HepG2 (cell line): ENCODE results near the gene DRAP1. TPM values are rescaled to one million over a fixed set of nuclear protein-coding genes. Genes with fewer than 3 reads are reported as not detected.

ENCODE experiments used
- ESRRA ChIP-seq: sonication (generic); formaldehyde crosslinking; IDR thresholded peaks from 2 replicates; pipeline ENCODE4 v1.5.1; 2020; ENCODE audit warnings: mild to moderate bottlenecking, low read depth, missing genetic modification reagents
- FOSL1 ChIP-seq: sonication (generic); formaldehyde crosslinking; IDR thresholded peaks from 2 replicates; pipeline ENCODE4 v1.9.0; 2021; ENCODE audit warnings: missing genetic modification reagents, borderline replicate concordance
- HCFC1 ChIP-seq: fragments of 150-350 bp; IDR thresholded peaks from 2 replicates; pipeline ENCODE4 v1.6.1; 2014; ENCODE audit warnings: low read depth, low read length
- HNF4A ChIP-seq: sonication (generic); formaldehyde crosslinking; IDR thresholded peaks from 2 replicates; pipeline ENCODE4 v1.4.0; 2020; ENCODE audit warnings: missing genetic modification reagents
- JDP2 ChIP-seq: sonication (generic); formaldehyde crosslinking; IDR thresholded peaks from 2 replicates; pipeline ENCODE4 v1.8.1; 2022; ENCODE audit warnings: missing genetic modification reagents, borderline replicate concordance
- MAFK ChIP-seq, 2 experiments: IDR thresholded peaks in 1 of 2; conservative IDR thresholded peaks in 1 of 2; 2 replicates each; pipeline ENCODE4 v1.6.1; 2011; ENCODE audit warnings: improper control_type of control experiment in 2 of 2, low read length in 2 of 2
- MED8 ChIP-seq: sonication (generic); formaldehyde crosslinking; IDR thresholded peaks from 2 replicates; pipeline ENCODE4 v1.8.1; 2023; ENCODE audit warnings: mild to moderate bottlenecking, missing genetic modification reagents; ENCODE audit not compliant: insufficient replicate concordance
- PCBP1 ChIP-seq: fragments of 200-400 bp; formaldehyde crosslinking; IDR thresholded peaks from 2 replicates; pipeline ENCODE4 v1.6.1; 2017; ENCODE audit warnings: mild to moderate bottlenecking, low read depth, low read length, borderline replicate concordance
- PRMT3 ChIP-seq: sonication (generic); formaldehyde crosslinking; IDR thresholded peaks from 2 replicates; pipeline ENCODE4 v1.8.1; 2022; ENCODE audit warnings: low read depth, mild to moderate bottlenecking, moderate library complexity, missing genetic modification reagents, borderline replicate concordance
- RAD21 ChIP-seq: fragments of 450-650 bp; formaldehyde crosslinking; IDR thresholded peaks from 2 replicates; pipeline ENCODE4 v1.5.0; 2020; ENCODE audit warnings: mild to moderate bottlenecking
- SCMH1 ChIP-seq: sonication (generic); formaldehyde crosslinking; IDR thresholded peaks from 2 replicates; pipeline ENCODE4 v1.9.0; 2021; ENCODE audit warnings: missing genetic modification reagents, mild to moderate bottlenecking, borderline replicate concordance
- SMAD1 ChIP-seq: sonication (generic); formaldehyde crosslinking; IDR thresholded peaks from 2 replicates; pipeline ENCODE4 v1.4.0; 2020; ENCODE audit warnings: missing genetic modification reagents, low read depth, mild to moderate bottlenecking, borderline replicate concordance
- SOX5 ChIP-seq: IDR thresholded peaks from 2 replicates; pipeline ENCODE4 v1.6.1; 2016; ENCODE audit warnings: borderline replicate concordance
- SP2 ChIP-seq: sonication (generic); formaldehyde crosslinking; IDR thresholded peaks from 2 replicates; pipeline ENCODE4 v1.5.1; 2020; ENCODE audit warnings: mild to moderate bottlenecking, missing genetic modification reagents
- STAG1 ChIP-seq: sonication (generic); formaldehyde crosslinking; IDR thresholded peaks from 2 replicates; pipeline ENCODE4 v1.4.0; 2020; ENCODE audit warnings: missing genetic modification reagents
- ZBTB42 ChIP-seq: sonication (generic); formaldehyde crosslinking; IDR thresholded peaks from 2 replicates; pipeline ENCODE4 v1.5.0; 2020; ENCODE audit warnings: mild to moderate bottlenecking, missing genetic modification reagents
- ZKSCAN5 ChIP-seq: sonication (generic); formaldehyde crosslinking; IDR thresholded peaks from 2 replicates; pipeline ENCODE4 v1.5.1; 2020; ENCODE audit warnings: mild to moderate bottlenecking, missing genetic modification reagents
- ZNF207 ChIP-seq: fragments of 450-650 bp; IDR thresholded peaks from 2 replicates; pipeline ENCODE4 v1.6.1; 2016; ENCODE audit warnings: antibody characterized with exemption, borderline replicate concordance
- ZNF3 ChIP-seq: IDR thresholded peaks from 2 replicates; pipeline ENCODE4 v1.7.0; 2017; ENCODE audit warnings: inconsistent platforms
- ZNF503 ChIP-seq: sonication (generic); formaldehyde crosslinking; IDR thresholded peaks from 2 replicates; pipeline ENCODE4 v1.4.0; 2020; ENCODE audit warnings: missing genetic modification reagents
- ZNF562 ChIP-seq: sonication (generic); formaldehyde crosslinking; IDR thresholded peaks from 2 replicates; pipeline ENCODE4 v1.8.0; 2022; ENCODE audit warnings: missing genetic modification reagents, borderline replicate concordance
- ZNF569 ChIP-seq: sonication (generic); formaldehyde crosslinking; IDR thresholded peaks from 2 replicates; pipeline ENCODE4 v1.5.0; 2020; ENCODE audit warnings: mild to moderate bottlenecking, missing genetic modification reagents, moderate library complexity, borderline replicate concordance
- ZSCAN20 ChIP-seq: sonication (generic); formaldehyde crosslinking; IDR thresholded peaks from 2 replicates; pipeline ENCODE4 v1.4.0; 2020; ENCODE audit warnings: missing genetic modification reagents, mild to moderate bottlenecking, borderline replicate concordance
- ZSCAN31 ChIP-seq: sonication (generic); formaldehyde crosslinking; IDR thresholded peaks from 2 replicates; pipeline ENCODE4 v1.5.0; 2020; ENCODE audit warnings: low read depth, mild to moderate bottlenecking, missing genetic modification reagents
- polyA plus RNA-seq, 8 experiments: library from polyadenylated mRNA; depleted of rRNA in 3 of 8; stranded (reverse) in 7 of 8; unstranded in 1 of 8; fragments of >200 nt; fragmentation: Illumina TruSeq in 4 of 8; extraction: Trizol in 4 of 8; gene quantifications; 2 replicates each; pipeline versions ENCODE4 v1.2.1 to v1.2.3, GENCODE V29; 2011 to 2016; ENCODE audit warnings: low read depth in 4 of 8, missing spikeins in 1 of 8, mixed read lengths in 1 of 8; ENCODE audit not compliant: insufficient read depth in 1 of 8
- total RNA-seq, 5 experiments: library from RNA; depleted of rRNA; stranded (reverse); fragments of >200 nt; fragmentation: Illumina TruSeq; extraction: Trizol; gene quantifications; 2 replicates each; pipeline ENCODE4 v1.2.3, GENCODE V29; 2016; ENCODE audit warnings: low read depth in 1 of 5
- TF ChIP-seq, protein P1 (sequence below): sonication (generic); formaldehyde crosslinking; IDR thresholded peaks from 2 replicates; pipeline ENCODE4 v1.8.0; 2022; ENCODE audit warnings: missing genetic modification reagents, low read depth, mild to moderate bottlenecking, borderline replicate concordance
- TF ChIP-seq, protein P2 (sequence below): fragments of 450-650 bp; IDR thresholded peaks from 2 replicates; pipeline ENCODE4 v1.6.1; 2016

The DRAP1 gene
- total and polyA plus RNA-seq, 2 of the 13 experiments (the other 11 are each of a cell fraction or from before 2014, with no cell fraction given): 46.8 to 52.3 TPM

DNA sequence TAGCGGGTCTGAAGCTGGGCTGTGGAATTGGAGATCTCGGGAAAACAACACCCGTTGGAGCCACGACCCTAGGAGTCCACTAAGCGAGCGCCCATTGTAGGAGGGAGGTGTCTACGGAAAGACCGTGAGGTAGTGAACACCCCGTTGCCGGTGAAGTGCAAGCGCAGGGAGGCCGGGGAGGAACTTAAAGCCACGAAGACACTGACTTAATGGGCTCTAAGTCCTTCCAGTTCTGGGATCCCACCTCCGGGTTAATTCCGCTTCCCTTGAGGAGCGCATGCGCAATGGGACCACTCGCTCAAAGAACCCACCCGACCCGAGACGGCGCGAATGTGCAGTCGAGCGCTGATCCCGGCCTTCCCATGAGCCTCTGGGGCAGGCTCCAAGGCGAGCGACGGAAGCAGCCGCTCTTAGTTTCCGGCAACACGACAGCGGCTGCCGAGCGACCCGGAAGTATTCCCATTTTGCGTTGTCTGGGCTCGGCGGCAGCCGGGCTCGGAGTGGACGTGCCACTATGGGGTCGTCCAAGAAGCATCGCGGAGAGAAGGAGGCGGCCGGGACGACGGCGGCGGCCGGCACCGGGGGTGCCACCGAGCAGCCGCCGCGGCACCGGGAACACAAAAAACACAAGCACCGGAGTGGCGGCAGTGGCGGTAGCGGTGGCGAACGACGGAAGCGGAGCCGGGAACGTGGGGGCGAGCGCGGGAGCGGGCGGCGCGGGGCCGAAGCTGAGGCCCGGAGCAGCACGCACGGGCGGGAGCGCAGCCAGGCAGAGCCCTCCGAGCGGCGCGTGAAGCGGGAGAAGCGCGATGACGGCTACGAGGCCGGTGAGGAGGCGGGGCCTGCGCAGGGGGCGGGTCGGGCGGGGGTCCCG is 42.3 kb downstream of the DRAP1 start, which contains the start of gene SART1 (continued):
- TF ChIP-seq JDP2 (CRISPR knock-in tag) (no peak), ZNF3 (peak; percentile 31; the same call in 1 of the 2 replicates), PCBP1 (0 out of 2 replicates have a peak, but pooled peaks have one; percentile 40), SCMH1 (CRISPR knock-in tag) (no peak), RAD21 (CRISPR knock-in tag) (0 out of 2 replicates have a peak, but pooled peaks have one; percentile 38), STAG1 (CRISPR knock-in tag) (0 out of 2 replicates have a peak, but pooled peaks have one; percentile 16), SOX5 (CRISPR knock-in tag) (peak; percentile 27; the same call in 1 of the 2 replicates), SP2 (CRISPR knock-in tag) (peak; percentile 61; the same call in 1 of the 2 replicates), ZNF503 (0 out of 2 replicates have a peak, but pooled peaks have one; percentile 66), MAFK (conservative IDR thresholded peaks at IDR 0.05 in 1 of 2, IDR thresholded peaks at IDR 0.05 in 1 of 2; ENCODE audit: low read length in 2 of 2) (no peak), FOSL1 (CRISPR knock-in tag) (no peak), ZNF562 (CRISPR knock-in tag) (no peak), ZSCAN31 (peak; percentile 82; the same call in 1 of the 2 replicates), SMAD1 (CRISPR knock-in tag) (no peak), ESRRA (CRISPR knock-in tag) (0 out of 2 replicates have a peak, but pooled peaks have one; percentile 63), PRMT3 (CRISPR knock-in tag) (no peak), ZNF207 (no peak), ZSCAN20 (CRISPR knock-in tag) (no peak), ZBTB42 (CRISPR knock-in tag) (no peak), ZKSCAN5 (CRISPR knock-in tag) (no peak), ZNF569 (CRISPR knock-in tag) (peak; percentile 46; the same call in 1 of the 2 replicates), MED8 (CRISPR knock-in tag) (peak; percentile 65), HCFC1 (peak; percentile 70), HNF4A (CRISPR knock-in tag) (no peak; the same call in 1 of the 2 replicates)
- TF ChIP-seq, protein P1, sequence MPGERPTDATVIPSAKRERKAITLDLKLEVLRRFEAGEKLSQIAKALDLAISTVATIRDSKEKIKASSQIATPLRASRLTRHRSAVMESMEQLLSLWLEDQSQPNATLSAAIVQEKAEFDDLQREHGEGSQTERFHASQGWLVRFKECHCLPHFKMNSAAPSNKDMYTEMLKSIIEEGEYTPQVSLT (CRISPR knock-in tag): no peak
- TF ChIP-seq, protein P2, sequence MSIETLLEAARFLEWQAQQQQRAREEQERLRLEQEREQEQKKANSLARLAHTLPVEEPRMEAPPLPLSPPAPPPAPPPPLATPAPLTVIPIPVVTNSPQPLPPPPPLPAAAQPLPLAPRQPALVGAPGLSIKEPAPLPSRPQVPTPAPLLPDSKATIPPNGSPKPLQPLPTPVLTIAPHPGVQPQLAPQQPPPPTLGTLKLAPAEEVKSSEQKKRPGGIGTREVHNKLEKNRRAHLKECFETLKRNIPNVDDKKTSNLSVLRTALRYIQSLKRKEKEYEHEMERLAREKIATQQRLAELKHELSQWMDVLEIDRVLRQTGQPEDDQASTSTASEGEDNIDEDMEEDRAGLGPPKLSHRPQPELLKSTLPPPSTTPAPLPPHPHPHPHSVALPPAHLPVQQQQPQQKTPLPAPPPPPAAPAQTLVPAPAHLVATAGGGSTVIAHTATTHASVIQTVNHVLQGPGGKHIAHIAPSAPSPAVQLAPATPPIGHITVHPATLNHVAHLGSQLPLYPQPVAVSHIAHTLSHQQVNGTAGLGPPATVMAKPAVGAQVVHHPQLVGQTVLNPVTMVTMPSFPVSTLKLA: peak; percentile 67
